Mesothelial cell of epicardium (in vitro differentiated cells): Measurements from ENCODE around the gene PRIMA1. TPM values are rescaled to one million over a fixed set of nuclear protein-coding genes. Genes with fewer than 3 reads are reported as not detected.

Experiments
- DNase-seq, 2 experiments: peaks; one replicate each; pipeline ENCODE4 v3.0.0; 2021; ENCODE audit warnings: low spot score in 2 of 2; ENCODE audit not compliant: unreplicated experiment in 2 of 2
- H3K27ac Mint-ChIP-seq: 2 replicates; pipeline ENCODE4 v1.8.0; 2021; ENCODE audit warnings: mixed read lengths
- H3K27me3 Mint-ChIP-seq: 2 replicates; pipeline ENCODE4 v1.8.0; 2021; ENCODE audit warnings: low read depth, mixed read lengths
- H3K36me3 Mint-ChIP-seq: 2 replicates; pipeline ENCODE4 v1.8.0; 2021; ENCODE audit warnings: mixed read lengths
- H3K4me1 Mint-ChIP-seq: 2 replicates; pipeline ENCODE4 v1.8.0; 2021; ENCODE audit warnings: mixed read lengths
- H3K4me3 Mint-ChIP-seq: 2 replicates; pipeline ENCODE4 v1.8.0; 2021; ENCODE audit warnings: mild to moderate bottlenecking, moderate library complexity, mixed read lengths
- H3K9me3 Mint-ChIP-seq: 2 replicates; pipeline ENCODE4 v1.8.0; 2021; ENCODE audit warnings: mixed read lengths
- CTCF ChIP-seq: fragments of 200-600 bp; sonication (generic); IDR thresholded peaks from one replicate; pipeline ENCODE4 v1.5.0; 2021; ENCODE audit warnings: antibody characterized with exemption; ENCODE audit not compliant: unreplicated experiment
- total RNA-seq: library from RNA; stranded (reverse); gene quantifications from 3 replicates; pipeline ENCODE4 v1.2.1, GENCODE V29; 2021

The PRIMA1 gene
- total RNA-seq, 1 donor from 2014 or later = 2.3 TPM

DNA sequence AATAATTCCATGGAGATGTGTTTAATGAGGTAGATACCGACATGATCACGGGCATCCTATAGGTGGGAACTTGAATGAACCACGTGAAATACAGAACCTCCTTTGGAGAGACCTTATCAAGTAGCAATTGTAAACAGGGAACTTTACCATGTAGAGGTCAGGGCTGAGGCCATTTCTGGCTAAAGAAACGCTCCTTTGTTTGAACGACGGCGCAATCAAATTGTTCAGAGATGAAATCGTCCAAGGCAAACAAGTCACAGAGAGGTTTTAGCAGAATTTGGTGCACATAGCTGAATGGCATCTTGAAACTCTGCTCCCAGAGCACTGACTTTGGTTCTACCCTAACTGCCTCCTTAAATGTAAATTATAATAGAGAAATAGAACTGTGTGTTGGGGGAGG is 9.8 kb downstream of the PRIMA1 start:
- Mint-ChIP-seq H3K4me3 (no peak overlapping the region), H3K9me3 (no peaks in the 10 kb centered on the region), H3K27me3 (peaks cover 3% of the 10 kb centered on the region), H3K36me3 (no peaks in the 10 kb centered on the region), H3K4me1 (no peaks in the 10 kb centered on the region), H3K27ac (no peak overlapping the region)
- DNase-seq = no peak
- no peak for TF ChIP-seq CTCF

GRCh38 chr14:93775744-93776143 is 12.5 kb downstream of the PRIMA1 start:
- H3K36me3 Mint-ChIP-seq = peaks cover 2% of the 10 kb centered on the region
- H3K4me1 Mint-ChIP-seq = no peaks in the 10 kb centered on the region
- no peak for DNase-seq
- H3K27ac Mint-ChIP-seq = no peak overlapping the region
- H3K27me3 Mint-ChIP-seq = no peaks in the 10 kb centered on the region
- H3K4me3 Mint-ChIP-seq = no peak overlapping the region
- TF ChIP-seq CTCF = no peak
- H3K9me3 Mint-ChIP-seq = no peaks in the 10 kb centered on the region

DNA sequence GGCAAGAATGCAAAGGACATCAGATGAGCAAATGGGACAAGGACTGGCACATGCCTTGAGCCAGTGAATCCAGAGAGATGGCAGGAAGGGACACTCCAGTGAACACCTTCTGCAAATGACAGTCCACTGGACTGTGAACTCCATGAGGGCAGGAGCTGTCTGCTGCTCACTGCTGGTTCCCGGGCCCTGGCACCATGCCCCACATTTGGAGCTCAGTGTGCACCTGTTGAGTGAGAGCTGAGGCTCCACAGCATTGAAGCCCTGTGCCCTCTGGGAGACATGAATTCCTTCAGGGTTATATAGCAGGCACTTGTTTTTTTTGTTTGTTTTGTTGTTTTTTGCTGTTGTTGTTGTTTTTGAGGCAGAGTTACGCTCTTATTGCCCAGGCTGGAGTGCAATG is 13.1 kb downstream of the PRIMA1 start:
- no peaks in the 10 kb centered on the region for H3K4me1 Mint-ChIP-seq
- no peak overlapping the region for H3K4me3 Mint-ChIP-seq
- no peaks in the 10 kb centered on the region for H3K27me3 Mint-ChIP-seq
- H3K27ac Mint-ChIP-seq = no peak overlapping the region
- no peak for DNase-seq
- no peaks in the 10 kb centered on the region for H3K9me3 Mint-ChIP-seq
- peaks cover 2% of the 10 kb centered on the region for H3K36me3 Mint-ChIP-seq
- no peak for TF ChIP-seq CTCF

DNA sequence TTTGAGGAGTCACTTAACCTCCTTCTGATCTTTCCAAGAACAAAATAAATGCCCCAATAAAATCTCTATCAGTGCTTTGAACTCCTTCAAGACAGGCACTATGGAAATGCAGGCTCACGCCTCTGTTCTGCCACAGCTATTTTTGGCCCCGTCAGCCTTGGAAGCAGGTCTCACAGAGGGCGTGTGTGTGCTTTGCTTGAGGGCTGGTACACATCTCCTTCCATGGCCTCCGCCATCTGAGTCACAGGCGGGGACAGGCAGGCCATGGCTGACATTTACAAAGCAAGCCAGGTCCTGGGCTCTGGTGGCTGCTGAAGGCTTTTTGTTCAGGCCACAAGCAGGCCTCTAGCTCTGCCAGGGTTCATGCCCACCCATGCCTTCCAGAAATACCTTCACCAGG is 16.0 kb downstream of the PRIMA1 start:
- no peaks in the 10 kb centered on the region for H3K4me1 Mint-ChIP-seq
- peaks cover 2% of the 10 kb centered on the region for H3K36me3 Mint-ChIP-seq
- no peak for DNase-seq
- no peak overlapping the region for H3K4me3 Mint-ChIP-seq
- TF ChIP-seq CTCF = no peak
- H3K27ac Mint-ChIP-seq = no peak overlapping the region
- H3K9me3 Mint-ChIP-seq = no peaks in the 10 kb centered on the region
- no peaks in the 10 kb centered on the region for H3K27me3 Mint-ChIP-seq

GRCh38 chr14:93765970-93766369 is 22.3 kb downstream of the PRIMA1 start:
- TF ChIP-seq CTCF = no peak
- no peak overlapping the region for H3K4me3 Mint-ChIP-seq
- no peak overlapping the region for H3K27ac Mint-ChIP-seq
- no peaks in the 10 kb centered on the region for H3K9me3 Mint-ChIP-seq
- H3K4me1 Mint-ChIP-seq = peaks cover 16% of the 10 kb centered on the region
- no peak for DNase-seq
- no peaks in the 10 kb centered on the region for H3K36me3 Mint-ChIP-seq
- H3K27me3 Mint-ChIP-seq = no peaks in the 10 kb centered on the region

- H3K9me3 Mint-ChIP-seq = no peaks in the 10 kb centered on the region
- no peak overlapping the region for H3K27ac Mint-ChIP-seq
- TF ChIP-seq CTCF = no peak
- H3K4me3 Mint-ChIP-seq = no peak overlapping the region
- peaks cover 19% of the 10 kb centered on the region for H3K4me1 Mint-ChIP-seq
- no peaks in the 10 kb centered on the region for H3K27me3 Mint-ChIP-seq
- DNase-seq = no peak
- H3K36me3 Mint-ChIP-seq = no peaks in the 10 kb centered on the region
Measured at GRCh38 chr14:93765155-93765554, 23.1 kb downstream of the PRIMA1 start.
